Stomach (tissue), 9 donors: ENCODE data around the gene NWD2. TPM values are rescaled to one million over a fixed set of nuclear protein-coding genes. Genes with fewer than 3 reads are reported as not detected.
"Not testable (repeated sequence)": the region's sequence is repeated elsewhere in the genome, so short reads cannot be mapped to it uniquely, and the experiment has no call there.

Source experiments
- DNase-seq, 2 donors: peaks; one replicate each; pipeline versions ENCODE4 v3.0.0 to v3.0.0-alpha.2; 2013 to 2019
- H3K27ac ChIP-seq, 5 donors: fragments of 200-600 bp in 4 of 5; sonication (generic) in 4 of 5; one replicate each; pipeline ENCODE4 v1.5.1; 2013 to 2019; ENCODE audit warnings: mild to moderate bottlenecking in 1 of 5, moderate library complexity in 1 of 5
- H3K27me3 ChIP-seq, 3 donors: fragments of 200-600 bp; sonication (generic); one replicate each; pipeline ENCODE4 v1.5.1; 2017 to 2019; ENCODE audit warnings: mixed run types in 1 of 3
- H3K36me3 ChIP-seq, 4 donors: fragments of 200-600 bp; sonication (generic); 1 replicate in 3 of 4; 2 replicates in 1 of 4; pipeline ENCODE4 v1.5.1; 2016 to 2019
- H3K4me1 ChIP-seq, 4 donors: fragments of 200-600 bp; sonication (generic); one replicate each; pipeline ENCODE4 v1.5.1; 2016 to 2019
- H3K4me3 ChIP-seq, 4 donors: fragments of 200-600 bp; sonication (generic) in 3 of 4; one replicate each; pipeline ENCODE4 v1.5.1; 2016 to 2019; ENCODE audit warnings: mild to moderate bottlenecking in 1 of 4
- H3K9me3 ChIP-seq, 4 donors: fragments of 200-600 bp; sonication (generic); one replicate each; pipeline ENCODE4 v1.5.1; 2016 to 2019
- CTCF ChIP-seq, 7 experiments: fragments of 450-650 bp in 4 of 7; fragments of 200-600 bp in 3 of 7; sonication (generic) in 3 of 7; IDR thresholded peaks; one replicate each; pipeline ENCODE4 v1.5.1; 2016 to 2019; ENCODE audit warnings: antibody characterized with exemption in 7 of 7, control low read depth in 2 of 7, mild to moderate bottlenecking in 1 of 7
- EP300 ChIP-seq: sonication (generic); formaldehyde crosslinking; IDR thresholded peaks from one replicate; pipeline ENCODE4 v1.6.1; 2017; ENCODE audit warnings: antibody characterized with exemption
- POLR2A ChIP-seq, 4 donors: fragments of 450-650 bp; IDR thresholded peaks; one replicate each; pipeline ENCODE4 v1.6.1; 2016; ENCODE audit warnings: antibody characterized with exemption in 4 of 4, control low read depth in 2 of 4, mild to moderate bottlenecking in 1 of 4, moderate library complexity in 1 of 4
- POLR2AphosphoS5 ChIP-seq, 3 donors: sonication (generic); formaldehyde crosslinking; IDR thresholded peaks; one replicate each; pipeline ENCODE4 v1.6.1; 2016; ENCODE audit warnings: antibody characterized with exemption in 3 of 3
- WGBS, 5 donors: extraction: QIAGEN DNeasy Blood & Tissue Kit in 3 of 5; methylation state at CpG; one replicate each; pipeline versions ENCODE4 v1.1.5 to v1.1.7; 2013 to 2018; 5-methylcytosine and 5-hydroxymethylcytosine counted together
- intact Hi-C: fragments of 100-400 bp; cut with DNase I; formaldehyde crosslinking; loops from one replicate; pipeline ENCODE4 v1.15.1; 2023; ENCODE audit warnings: low total_unique reads
- polyA plus RNA-seq, 3 donors: library from polyadenylated mRNA; stranded (reverse); fragments of 200-250 nt; gene quantifications; one replicate each; pipeline ENCODE4 v1.2.3, GENCODE V29; 2013
- total RNA-seq, 5 donors: library from RNA; depleted of rRNA; stranded (reverse); fragments of >200 nt; gene quantifications; one replicate each; pipeline versions ENCODE4 v1.1.0 to v1.2.3, GENCODE V29; 2014 to 2016
- donor health status: healthy with polysubstance abuse.
- donor health status: Bipolar disorder and iron deficiency.
- donor health status: healthy.

The NWD2 gene
- total and polyA plus RNA-seq, 8 donors = under 0.01 to 1.5 (median 0.05) TPM; not detected in 5

GRCh38 chr4:37400241-37400881 lies 155.8 kb downstream of the NWD2 start:
- Histone ChIP-seq H3K36me3 (no peaks in the 10 kb centered on the region), H3K4me3 (no peak overlapping the region), H3K27me3 (no peaks in the 10 kb centered on the region), H3K4me1 (no peaks in the 10 kb centered on the region), H3K27ac (no peak overlapping the region), H3K9me3 (no peaks in the 10 kb centered on the region)
- intact Hi-C loops = no loop called here
- TF ChIP-seq POLR2A (IDR thresholded peaks at IDR 0.05) (no peak), EP300 (no peak), CTCF (IDR thresholded peaks at IDR 0.05) (no peak), POLR2AphosphoS5 (IDR thresholded peaks at IDR 0.05) (no peak)
- 19 to 39% (median 33%) methylated on average over 2 of the region's 2 CpGs for WGBS, 5 donors
- no peak for DNase-seq

GRCh38 chr4:37407938-37408826 lies 163.6 kb downstream of the NWD2 start:
- H3K27ac ChIP-seq, H3K4me3 ChIP-seq, H3K36me3 ChIP-seq, intact Hi-C loops, H3K4me1 ChIP-seq, H3K9me3 ChIP-seq, H3K27me3 ChIP-seq: not testable (repeated sequence)
- WGBS, 5 donors = 15 to 35% (median 22%) methylated on average over 8 to 9 of the region's 9 CpGs
- DNase-seq = peak; percentile 71 to 87

- DNase-seq, H3K27ac ChIP-seq, H3K27me3 ChIP-seq, intact Hi-C loops, H3K4me1 ChIP-seq, H3K36me3 ChIP-seq, H3K4me3 ChIP-seq, H3K9me3 ChIP-seq: not testable (repeated sequence)
- 95 to 100% (median 96%) methylated on average over 2 of the region's 2 CpGs for WGBS, 5 donors
Measured at GRCh38 chr4:37413612-37414011, 169.1 kb downstream of the NWD2 start.

GRCh38 chr4:37415845-37416369 lies 171.4 kb downstream of the NWD2 start:
- H3K36me3 ChIP-seq = no peaks in the 10 kb centered on the region
- TF ChIP-seq CTCF (IDR thresholded peaks at IDR 0.05) = no peak
- TF ChIP-seq POLR2A (IDR thresholded peaks at IDR 0.05) = no peak
- no peak for TF ChIP-seq POLR2AphosphoS5 (IDR thresholded peaks at IDR 0.05)
- no peak for TF ChIP-seq EP300
- 86 to 95% (median 92%) methylated on average over 5 of the region's 5 CpGs for WGBS, 5 donors
- no peaks in the 10 kb centered on the region for H3K27me3 ChIP-seq
- no peak overlapping the region for H3K27ac ChIP-seq
- H3K4me3 ChIP-seq = no peak overlapping the region
- intact Hi-C loops = no loop called here
- H3K9me3 ChIP-seq = no peaks in the 10 kb centered on the region
- peaks cover 0 to 2% (median 0%) of the 10 kb centered on the region in 4 donors for H3K4me1 ChIP-seq
- DNase-seq = no peak

- intact Hi-C loops = no loop called here
- DNase-seq = no peak
- Histone ChIP-seq H3K27ac (peak overlapping the region; percentile 31 to 76 (median 51)), H3K4me1 (peaks cover 0 to 22% (median 11%) of the 10 kb centered on the region in 4 donors), H3K4me3 (no peak overlapping the region), H3K27me3 (no peaks in the 10 kb centered on the region), H3K36me3 (no peaks in the 10 kb centered on the region), H3K9me3 (no peaks in the 10 kb centered on the region)
- no peak for TF ChIP-seq POLR2A (IDR thresholded peaks at IDR 0.05)
- TF ChIP-seq POLR2AphosphoS5 (IDR thresholded peaks at IDR 0.05) = peak in 1 of 3 donors; percentile 13
- WGBS, 5 donors = 27 to 61% (median 57%) methylated on average over 4 of the region's 4 CpGs
Measured at GRCh38 chr4:37421614-37422013, 177.1 kb downstream of the NWD2 start.
